IMR-90 (cell line): Measurements from ENCODE around the gene LEP. TPM values are rescaled to one million over a fixed set of nuclear protein-coding genes. Genes with fewer than 3 reads are reported as not detected.

Source experiments
- ATAC-seq: fragments of 200-7000 bp; cut with Tn5 transposase; 2 replicates; pipeline ENCODE4 v1.9.1; 2020; ENCODE audit warnings: low read depth, mild to moderate bottlenecking, moderate library complexity
- BruUV-seq: library from RNA; stranded (reverse); fragments of 400-500 nt; replicated peaks from 2 replicates; lab custom pipeline; 2021; lab: Mats Ljungman, UMichigan
- CTCF ChIA-PET: fragments of 300-600 bp; formaldehyde crosslinking; extraction: SDS; loops from one replicate; lab custom pipeline; 2021; ENCODE audit warnings: antibody characterized with exemption; lab: Yijun Ruan, JAX
- POLR2A ChIA-PET: fragments of 300-600 bp; sonication (Branson Sonifier 250); formaldehyde crosslinking; loops from one replicate; lab custom pipeline; 2022; ENCODE audit warnings: antibody characterized with exemption; ENCODE audit not compliant: unreplicated experiment; lab: Charles Lee
- DNase-seq: peaks from one replicate; pipeline ENCODE4 v3.0.0; 2013
- H2AFZ ChIP-seq: replicated peaks from 2 replicates; pipeline ENCODE3; 2013; ENCODE audit warnings: low read length, mild to moderate bottlenecking; ENCODE audit not compliant: poor library complexity
- H2AK5ac ChIP-seq: 2 replicates; pipeline ENCODE4 v1.6.1; 2013; ENCODE audit warnings: low read depth, low read length, inconsistent platforms
- H2AK9ac ChIP-seq: replicated peaks from 2 replicates; pipeline ENCODE3; 2013; ENCODE audit warnings: mild to moderate bottlenecking, low read depth, low read length, moderate library complexity; ENCODE audit not compliant: poor library complexity
- H2BK120ac ChIP-seq: 2 replicates; pipeline ENCODE4 v1.6.1; 2013; ENCODE audit warnings: low read depth, low read length, inconsistent platforms
- H2BK15ac ChIP-seq: 3 replicates; pipeline ENCODE4 v1.6.1; 2013; ENCODE audit warnings: low read depth, low read length, inconsistent platforms
- H2BK20ac ChIP-seq: 2 replicates; pipeline ENCODE4 v1.6.1; 2013; ENCODE audit warnings: low read depth, mild to moderate bottlenecking, inconsistent platforms, low read length, moderate library complexity
- H2BK5ac ChIP-seq: 2 replicates; pipeline ENCODE4 v1.6.1; 2013; ENCODE audit warnings: mild to moderate bottlenecking, low read depth, low read length, inconsistent platforms; ENCODE audit not compliant: poor library complexity, severe bottlenecking
- H3K14ac ChIP-seq: replicated peaks from 2 replicates; pipeline ENCODE4 v1.6.1; 2013; ENCODE audit warnings: low read depth, low read length, inconsistent platforms
- H3K18ac ChIP-seq: 2 replicates; pipeline ENCODE4 v1.6.1; 2013; ENCODE audit warnings: low read depth, low read length, control low read depth
- H3K23ac ChIP-seq: 2 replicates; pipeline ENCODE4 v1.6.1; 2013; ENCODE audit warnings: low read depth, low read length, inconsistent platforms
- H3K27ac ChIP-seq: 2 replicates; pipeline ENCODE4 v1.5.1; 2013; ENCODE audit warnings: mild to moderate bottlenecking, control low read depth, low read length; ENCODE audit not compliant: insufficient read depth
- H3K27me3 ChIP-seq: 2 replicates; pipeline ENCODE4 v1.6.1; 2013; ENCODE audit warnings: low read length; ENCODE audit not compliant: control insufficient read depth, insufficient read depth
- H3K36me3 ChIP-seq: 2 replicates; pipeline ENCODE4 v1.6.1; 2013; ENCODE audit warnings: low read length, mixed read lengths; ENCODE audit not compliant: control insufficient read depth, insufficient read depth
- H3K4ac ChIP-seq: 2 replicates; pipeline ENCODE4 v1.6.1; 2013; ENCODE audit warnings: low read depth, low read length, inconsistent platforms
- H3K4me1 ChIP-seq: 2 replicates; pipeline ENCODE4 v1.6.1; 2013; ENCODE audit warnings: low read length, mixed read lengths; ENCODE audit not compliant: control insufficient read depth, insufficient read depth
- H3K4me2 ChIP-seq: 2 replicates; pipeline ENCODE4 v1.6.1; 2013; ENCODE audit warnings: low read depth, mild to moderate bottlenecking, control low read depth, low read length, moderate library complexity
- H3K4me3 ChIP-seq: 2 replicates; pipeline ENCODE4 v1.5.1; 2013; ENCODE audit warnings: low read depth, mild to moderate bottlenecking, control low read depth, low read length, moderate library complexity; ENCODE audit not compliant: insufficient read depth
- H3K56ac ChIP-seq: 2 replicates; pipeline ENCODE4 v1.6.1; 2013; ENCODE audit warnings: low read length, inconsistent platforms; ENCODE audit not compliant: insufficient read depth; ENCODE audit errors: extremely low read depth
- H3K79me1 ChIP-seq, 2 experiments: 2 replicates each; pipeline ENCODE4 v1.6.1; 2013; ENCODE audit warnings: low read length in 2 of 2, inconsistent platforms in 1 of 2, low read depth in 1 of 2
- H3K9ac ChIP-seq: 2 replicates; pipeline ENCODE4 v1.6.1; 2013; ENCODE audit warnings: low read depth, low read length, control low read depth
- H3K9me1 ChIP-seq: 2 replicates; pipeline ENCODE4 v1.6.1; 2013; ENCODE audit warnings: low read length, inconsistent platforms; ENCODE audit not compliant: insufficient read depth
- H3K9me3 ChIP-seq: 2 replicates; pipeline ENCODE4 v1.6.1; 2013; ENCODE audit warnings: low read length; ENCODE audit not compliant: control insufficient read depth, insufficient read depth
- H4K20me1 ChIP-seq: 2 replicates; pipeline ENCODE4 v1.6.1; 2013; ENCODE audit warnings: low read length, inconsistent platforms; ENCODE audit not compliant: insufficient read depth
- H4K5ac ChIP-seq: 2 replicates; pipeline ENCODE4 v1.6.1; 2013; ENCODE audit warnings: mild to moderate bottlenecking, low read depth, low read length, control low read depth
- H4K8ac ChIP-seq, 2 experiments: 2 replicates each; pipeline ENCODE4 v1.6.1; 2013; ENCODE audit warnings: low read depth in 2 of 2, low read length in 2 of 2, control low read depth in 1 of 2, inconsistent platforms in 1 of 2
- H4K91ac ChIP-seq: 2 replicates; pipeline ENCODE4 v1.6.1; 2013; ENCODE audit warnings: low read depth, low read length, inconsistent platforms; ENCODE audit not compliant: insufficient read depth
- ELK1 ChIP-seq: fragments of 150-350 bp; IDR thresholded peaks from 2 replicates; pipeline ENCODE4 v1.6.1; 2016; ENCODE audit warnings: low read depth, mild to moderate bottlenecking, low read length, moderate library complexity, borderline replicate concordance
- SMC3 ChIP-seq: fragments of 150-350 bp; IDR thresholded peaks from 2 replicates; pipeline ENCODE4 v1.6.1; 2016; ENCODE audit warnings: low read depth, mild to moderate bottlenecking, antibody characterized with exemption, low read length, moderate library complexity
- WGBS, 2 experiments: methylation state at CpG; one replicate each; pipeline versions ENCODE4 v1.1.5 to v1.1.7; 2013; ENCODE audit warnings: missing lambda C conversion rate in 2 of 2; ENCODE audit not compliant: insufficient read length in 1 of 2; ENCODE audit errors: extremely low coverage in 2 of 2; 5-methylcytosine and 5-hydroxymethylcytosine counted together
- dilution Hi-C: fragments of 300-500 bp; cut with HindIII; formaldehyde crosslinking; loops from one replicate; pipeline ENCODE4 v1.14.3; 2018; ENCODE audit warnings: low sequenced_read_pairs; ENCODE audit not compliant: unreplicated experiment
- in situ Hi-C: fragments of 300-500 bp; cut with MboI; formaldehyde crosslinking; loops from 3 replicates; pipeline ENCODE4 v1.14.3; 2019; ENCODE audit warnings: low sequenced_read_pairs, inconsistent platforms, mixed read lengths
- intact Hi-C: fragments of 100-400 bp; cut with micrococcal nuclease; formaldehyde crosslinking; loops from 2 replicates; pipeline ENCODE4 v1.10.0; 2022
- polyA plus RNA-seq, 3 experiments: library from polyadenylated mRNA; depleted of rRNA; stranded (reverse); fragments of >200 nt; gene quantifications; 2 replicates each; pipeline ENCODE4 v1.2.3, GENCODE V29; 2012; ENCODE audit warnings: low replicate concordance in 1 of 3
- total RNA-seq: library from RNA; depleted of rRNA; stranded (reverse); fragments of >200 nt; gene quantifications from 2 replicates; pipeline ENCODE4 v1.2.3, GENCODE V29; 2012
- TF ChIP-seq, protein P1 (sequence below): fragments of 150-350 bp; IDR thresholded peaks from 2 replicates; pipeline ENCODE4 v1.6.1; 2017; ENCODE audit warnings: mild to moderate bottlenecking, antibody characterized with exemption, low read length, low read depth

Gene LEP
- total and polyA plus RNA-seq, 2 of the 4 experiments (the other 2 are of a cell fraction): not detected

GRCh38 chr7:128233471-128233870, 7.6 kb upstream of the LEP start:
- no peak overlapping the region for H2AK9ac ChIP-seq
- H3K18ac ChIP-seq: no peak overlapping the region
- H2BK120ac ChIP-seq: no peak overlapping the region
- no peak overlapping the region for H3K4ac ChIP-seq
- peaks cover 47% of the 10 kb centered on the region for H3K27me3 ChIP-seq
- H3K9ac ChIP-seq: no peak overlapping the region
- H2BK20ac ChIP-seq: no peak overlapping the region
- H4K20me1 ChIP-seq: no peaks in the 10 kb centered on the region
- H4K91ac ChIP-seq: no peak overlapping the region
- no peak overlapping the region for H2BK15ac ChIP-seq
- ChIA-PET CTCF (no interaction called here), POLR2A (no interaction called here)
- H3K9me3 ChIP-seq: no peaks in the 10 kb centered on the region
- no peak for ATAC-seq
- in situ Hi-C loops (no loop called here), intact Hi-C loops (no loop called here), dilution Hi-C loops (no loop called here)
- no peak overlapping the region for H3K27ac ChIP-seq
- H3K36me3 ChIP-seq: no peaks in the 10 kb centered on the region
- H3K14ac ChIP-seq: no peak overlapping the region
- no peak overlapping the region for H2BK5ac ChIP-seq
- H3K9me1 ChIP-seq: no peaks in the 10 kb centered on the region
- no peak overlapping the region for H3K4me3 ChIP-seq
- BruUV-seq: no TSS peak
- H4K5ac ChIP-seq: no peak overlapping the region
- no peaks in the 10 kb centered on the region for H3K79me1 ChIP-seq
- DNase-seq: no peak
- H3K56ac ChIP-seq: no peak overlapping the region
- H3K4me1 ChIP-seq: no peaks in the 10 kb centered on the region
- TF ChIP-seq SMC3 (no peak), ELK1 (no peak)
- TF ChIP-seq, protein P1, sequence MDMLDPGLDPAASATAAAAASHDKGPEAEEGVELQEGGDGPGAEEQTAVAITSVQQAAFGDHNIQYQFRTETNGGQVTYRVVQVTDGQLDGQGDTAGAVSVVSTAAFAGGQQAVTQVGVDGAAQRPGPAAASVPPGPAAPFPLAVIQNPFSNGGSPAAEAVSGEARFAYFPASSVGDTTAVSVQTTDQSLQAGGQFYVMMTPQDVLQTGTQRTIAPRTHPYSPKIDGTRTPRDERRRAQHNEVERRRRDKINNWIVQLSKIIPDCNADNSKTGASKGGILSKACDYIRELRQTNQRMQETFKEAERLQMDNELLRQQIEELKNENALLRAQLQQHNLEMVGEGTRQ: no peak
- WGBS, 2 experiments: 40% methylated on average over 2 of the region's 5 CpGs; no CpG with 5 or more reads in 1 of the 2 experiments
- H3K23ac ChIP-seq: no peak overlapping the region
- no peak overlapping the region for H3K4me2 ChIP-seq
- H2AK5ac ChIP-seq: no peak overlapping the region
- H2AFZ ChIP-seq: no peak overlapping the region
- no peak overlapping the region for H4K8ac ChIP-seq
